ENCODE measurements around the gene FBXL22.

The FBXL22 gene

GRCh38 chr15:63575312-63575711 lies 21.9 kb upstream of the FBXL22 start:
- Histone ChIP-seq H3K9me3 (ENCODE audit: control insufficient read depth, insufficient read depth, low read length) (no peaks in the 10 kb centered on the region), H3K9ac (ENCODE audit: low read depth, low read length) (no peak overlapping the region), H3K36me3 (ENCODE audit: insufficient read depth, low read length) (peaks cover 3% of the 10 kb centered on the region; the same call in 1 of the 2 replicates), H3K4me1 (ENCODE audit: insufficient read depth, low read length) (no peaks in the 10 kb centered on the region)

- no peaks in the 10 kb centered on the region for H3K4me1 ChIP-seq (ENCODE audit: insufficient read depth, low read length)
- peaks cover 3% of the 10 kb centered on the region; the same call in 1 of the 2 replicates for H3K36me3 ChIP-seq (ENCODE audit: insufficient read depth, low read length)
- H3K9me3 ChIP-seq (ENCODE audit: control insufficient read depth, insufficient read depth, low read length), result no peaks in the 10 kb centered on the region
- no peak overlapping the region for H3K9ac ChIP-seq (ENCODE audit: low read depth, low read length)
Measured at GRCh38 chr15:63576441-63576840, 20.7 kb upstream of the FBXL22 start.

GRCh38 chr15:63582179-63582578 lies 15.0 kb upstream of the FBXL22 start:
- H3K36me3 ChIP-seq (ENCODE audit: insufficient read depth, low read length), result no peaks in the 10 kb centered on the region
- H3K9ac ChIP-seq (ENCODE audit: low read depth, low read length), result no peak overlapping the region
- H3K9me3 ChIP-seq (ENCODE audit: control insufficient read depth, insufficient read depth, low read length), result no peaks in the 10 kb centered on the region

GRCh38 chr15:63582718-63583426 lies 14.3 kb upstream of the FBXL22 start:
- Histone ChIP-seq H3K36me3 (ENCODE audit: insufficient read depth, low read length) (no peaks in the 10 kb centered on the region), H3K9ac (ENCODE audit: low read depth, low read length) (no peak overlapping the region), H3K9me3 (ENCODE audit: control insufficient read depth, insufficient read depth, low read length) (no peaks in the 10 kb centered on the region), H3K4me1 (ENCODE audit: insufficient read depth, low read length) (no peaks in the 10 kb centered on the region)

More at GRCh38 chr15:63582179-63582578, 15.0 kb upstream of the FBXL22 start:
- no peaks in the 10 kb centered on the region for H3K4me1 ChIP-seq (ENCODE audit: insufficient read depth, low read length)

GRCh38 chr15:63586790-63587189 lies 10.4 kb upstream of the FBXL22 start:
- Histone ChIP-seq H3K9me3 (ENCODE audit: control insufficient read depth, insufficient read depth, low read length) (no peaks in the 10 kb centered on the region), H3K9ac (ENCODE audit: low read depth, low read length) (no peak overlapping the region), H3K36me3 (ENCODE audit: insufficient read depth, low read length) (no peaks in the 10 kb centered on the region; the same call in 1 of the 2 replicates), H3K4me1 (ENCODE audit: insufficient read depth, low read length) (no peaks in the 10 kb centered on the region)

- Histone ChIP-seq H3K4me1 (ENCODE audit: insufficient read depth, low read length) (no peaks in the 10 kb centered on the region), H3K9ac (ENCODE audit: low read depth, low read length) (no peak overlapping the region), H3K9me3 (ENCODE audit: control insufficient read depth, insufficient read depth, low read length) (no peaks in the 10 kb centered on the region), H3K36me3 (ENCODE audit: insufficient read depth, low read length) (no peaks in the 10 kb centered on the region; the same call in 1 of the 2 replicates)
Measured at GRCh38 chr15:63587527-63587926, 9.7 kb upstream of the FBXL22 start.

GRCh38 chr15:63588826-63589225 lies 8.4 kb upstream of the FBXL22 start:
- Histone ChIP-seq H3K9me3 (ENCODE audit: control insufficient read depth, insufficient read depth, low read length) (no peaks in the 10 kb centered on the region), H3K36me3 (ENCODE audit: insufficient read depth, low read length) (no peaks in the 10 kb centered on the region; the same call in 1 of the 2 replicates), H3K9ac (ENCODE audit: low read depth, low read length) (no peak overlapping the region), H3K4me1 (ENCODE audit: insufficient read depth, low read length) (no peaks in the 10 kb centered on the region)

- Histone ChIP-seq H3K9me3 (ENCODE audit: control insufficient read depth, insufficient read depth, low read length) (no peaks in the 10 kb centered on the region), H3K4me1 (ENCODE audit: insufficient read depth, low read length) (peaks cover 6% of the 10 kb centered on the region; the same call in 1 of the 2 replicates), H3K36me3 (ENCODE audit: insufficient read depth, low read length) (no peaks in the 10 kb centered on the region; the same call in 1 of the 2 replicates), H3K9ac (ENCODE audit: low read depth, low read length) (no peak overlapping the region)
Measured at GRCh38 chr15:63593705-63594671, 3.2 kb upstream of the FBXL22 start.

GRCh38 chr15:63595065-63595464 lies 2.1 kb upstream of the FBXL22 start:
- peaks cover 6% of the 10 kb centered on the region; the same call in 1 of the 2 replicates for H3K4me1 ChIP-seq (ENCODE audit: insufficient read depth, low read length)
- H3K9me3 ChIP-seq (ENCODE audit: control insufficient read depth, insufficient read depth, low read length), result no peaks in the 10 kb centered on the region
- H3K9ac ChIP-seq (ENCODE audit: low read depth, low read length), result no peak overlapping the region
- no peaks in the 10 kb centered on the region; the same call in 1 of the 2 replicates for H3K36me3 ChIP-seq (ENCODE audit: insufficient read depth, low read length)

- no peak overlapping the region for H3K9ac ChIP-seq (ENCODE audit: low read depth, low read length)
- H3K4me1 ChIP-seq (ENCODE audit: insufficient read depth, low read length), result peaks cover 6% of the 10 kb centered on the region; the same call in 1 of the 2 replicates
- H3K36me3 ChIP-seq (ENCODE audit: insufficient read depth, low read length), result no peaks in the 10 kb centered on the region
- H3K9me3 ChIP-seq (ENCODE audit: control insufficient read depth, insufficient read depth, low read length), result no peaks in the 10 kb centered on the region
Measured at GRCh38 chr15:63595688-63596087, 1.5 kb upstream of the FBXL22 start.

GRCh38 chr15:63596676-63597037 lies 530 bp upstream of the FBXL22 start:
- Histone ChIP-seq H3K9me3 (ENCODE audit: control insufficient read depth, insufficient read depth, low read length) (no peaks in the 10 kb centered on the region), H3K9ac (ENCODE audit: low read depth, low read length) (no peak overlapping the region), H3K36me3 (ENCODE audit: insufficient read depth, low read length) (no peaks in the 10 kb centered on the region), H3K4me1 (ENCODE audit: insufficient read depth, low read length) (peaks cover 6% of the 10 kb centered on the region; the same call in 1 of the 2 replicates)

- peaks cover 6% of the 10 kb centered on the region; the same call in 1 of the 2 replicates for H3K4me1 ChIP-seq (ENCODE audit: insufficient read depth, low read length)
- H3K9ac ChIP-seq (ENCODE audit: low read depth, low read length), result no peak overlapping the region
- H3K36me3 ChIP-seq (ENCODE audit: insufficient read depth, low read length), result no peaks in the 10 kb centered on the region
- no peaks in the 10 kb centered on the region for H3K9me3 ChIP-seq (ENCODE audit: control insufficient read depth, insufficient read depth, low read length)
Measured at GRCh38 chr15:63597821-63598220, 634 bp downstream of the FBXL22 start.

- H3K36me3 ChIP-seq (ENCODE audit: insufficient read depth, low read length), result no peaks in the 10 kb centered on the region
- no peak overlapping the region for H3K9ac ChIP-seq (ENCODE audit: low read depth, low read length)
- H3K9me3 ChIP-seq (ENCODE audit: control insufficient read depth, insufficient read depth, low read length), result no peaks in the 10 kb centered on the region
- H3K4me1 ChIP-seq (ENCODE audit: insufficient read depth, low read length), result peaks cover 6% of the 10 kb centered on the region; the same call in 1 of the 2 replicates
Measured at GRCh38 chr15:63598473-63599400, 1.6 kb downstream of the FBXL22 start.
